CD14-positive monocyte (primary cell): Measurements from ENCODE around the gene LAMB4. TPM values are rescaled to one million over a fixed set of nuclear protein-coding genes. Genes with fewer than 3 reads are reported as not detected.

Source experiments
- DNase-seq, 3 donors: peaks; one replicate each; pipeline ENCODE4 v3.0.0-alpha.2; 2011 to 2022
- H2AFZ ChIP-seq: 2 replicates; pipeline ENCODE4 v1.6.0; 2012; ENCODE audit warnings: mild to moderate bottlenecking, low read depth, low read length, inconsistent platforms; ENCODE audit not compliant: insufficient read depth, poor library complexity, severe bottlenecking
- H3K27ac ChIP-seq, 2 donors: 1 replicate in 1 of 2; 2 replicates in 1 of 2; pipeline ENCODE4 v1.5.1; 2012 to 2013; ENCODE audit warnings: low read length in 2 of 2, control low read depth in 1 of 2, inconsistent platforms in 1 of 2, low read depth in 1 of 2, mild to moderate bottlenecking in 1 of 2
- H3K27me3 ChIP-seq, 2 donors: one replicate each; pipeline versions ENCODE4 v1.6.0 to v1.6.1; 2011 to 2013; ENCODE audit warnings: low read length in 2 of 2; ENCODE audit not compliant: control insufficient read depth in 2 of 2, insufficient read depth in 2 of 2
- H3K36me3 ChIP-seq, 2 donors: replicated peaks in 1 of 2; 1 replicate in 1 of 2; 2 replicates in 1 of 2; pipeline versions ENCODE4 v1.5.1 to v1.6.1; 2012 to 2013; ENCODE audit warnings: low read length in 2 of 2, control low read depth in 1 of 2, inconsistent platforms in 1 of 2, mild to moderate bottlenecking in 1 of 2; ENCODE audit not compliant: insufficient read depth in 2 of 2, control insufficient read depth in 1 of 2
- H3K4me1 ChIP-seq, 2 donors: 1 replicate in 1 of 2; 2 replicates in 1 of 2; pipeline versions ENCODE4 v1.5.1 to v1.6.1; 2012 to 2013; ENCODE audit warnings: low read length in 2 of 2, control low read depth in 1 of 2, inconsistent platforms in 1 of 2, mild to moderate bottlenecking in 1 of 2, moderate library complexity in 1 of 2; ENCODE audit not compliant: insufficient read depth in 2 of 2, control insufficient read depth in 1 of 2
- H3K4me2 ChIP-seq: replicated peaks from 2 replicates; pipeline ENCODE3; 2012; ENCODE audit warnings: low read length, moderate library complexity, mild to moderate bottlenecking; ENCODE audit not compliant: poor library complexity, severe bottlenecking; ENCODE audit errors: extremely low read depth
- H3K4me3 ChIP-seq, 3 experiments: fragments of 200-600 bp in 1 of 3; sonication (generic) in 1 of 3; replicated peaks in 1 of 3; 1 replicate in 2 of 3; 2 replicates in 1 of 3; pipeline ENCODE4 v1.5.1; 2011 to 2013; ENCODE audit warnings: low read length in 3 of 3, mild to moderate bottlenecking in 3 of 3, control low read depth in 2 of 3, low read depth in 2 of 3, inconsistent platforms in 1 of 3, moderate library complexity in 1 of 3
- H3K79me2 ChIP-seq: 2 replicates; pipeline ENCODE4 v1.6.0; 2012; ENCODE audit warnings: mild to moderate bottlenecking, control low read depth, inconsistent platforms, low read length, moderate library complexity; ENCODE audit not compliant: insufficient read depth
- H3K9ac ChIP-seq: 2 replicates; pipeline ENCODE4 v1.6.0; 2017; ENCODE audit warnings: low read length, mild to moderate bottlenecking; ENCODE audit not compliant: insufficient read depth, poor library complexity, severe bottlenecking
- H3K9me3 ChIP-seq, 2 donors: replicated peaks in 1 of 2; 1 replicate in 1 of 2; 2 replicates in 1 of 2; pipeline versions ENCODE4 v1.5.1 to v1.6.1; 2012 to 2013; ENCODE audit warnings: low read length in 2 of 2, control low read depth in 1 of 2; ENCODE audit not compliant: control insufficient read depth in 1 of 2, insufficient read depth in 1 of 2
- H4K20me1 ChIP-seq: 2 replicates; pipeline ENCODE4 v1.6.0; 2012; ENCODE audit warnings: mild to moderate bottlenecking, low read length, control low read depth, moderate library complexity; ENCODE audit not compliant: insufficient read depth
- H3K27ac Mint-ChIP-seq, 7 donors: one replicate each; pipeline ENCODE4 v1.8.0; 2020; ENCODE audit warnings: mild to moderate bottlenecking in 7 of 7, mixed read lengths in 7 of 7, moderate library complexity in 6 of 7, inconsistent platforms in 2 of 7
- H3K27me3 Mint-ChIP-seq, 3 donors: one replicate each; pipeline ENCODE4 v1.8.0; 2021 to 2022; ENCODE audit warnings: low read depth in 3 of 3, mild to moderate bottlenecking in 3 of 3, mixed read lengths in 3 of 3, moderate library complexity in 3 of 3, inconsistent platforms in 1 of 3
- H3K36me3 Mint-ChIP-seq, 2 donors: one replicate each; pipeline ENCODE4 v1.8.0; 2020; ENCODE audit warnings: mixed read lengths in 2 of 2, inconsistent platforms in 1 of 2, mild to moderate bottlenecking in 1 of 2
- H3K4me1 Mint-ChIP-seq: one replicate; pipeline ENCODE4 v1.8.0; 2020; ENCODE audit warnings: mild to moderate bottlenecking, mixed read lengths
- H3K4me3 Mint-ChIP-seq, 2 donors: one replicate each; pipeline ENCODE4 v1.8.0; 2020; ENCODE audit warnings: mild to moderate bottlenecking in 2 of 2, mixed read lengths in 2 of 2, moderate library complexity in 1 of 2
- H3K9me3 Mint-ChIP-seq, 7 donors: one replicate each; pipeline ENCODE4 v1.8.0; 2020 to 2022; ENCODE audit warnings: mixed read lengths in 7 of 7, mild to moderate bottlenecking in 6 of 7, moderate library complexity in 6 of 7, inconsistent platforms in 2 of 7
- WGBS: methylation state at CpG from one replicate; pipeline ENCODE4 v1.1.5; 2013; ENCODE audit warnings: missing lambda C conversion rate; ENCODE audit not compliant: insufficient coverage; 5-methylcytosine and 5-hydroxymethylcytosine counted together
- intact Hi-C, 2 donors: fragments of 100-400 bp; cut with micrococcal nuclease; formaldehyde crosslinking; loops; one replicate each; pipeline versions ENCODE4 v1.15.0 to v1.15.1; 2023
- polyA plus RNA-seq, 3 donors: library from polyadenylated mRNA; depleted of rRNA in 1 of 3; unstranded in 2 of 3; stranded (reverse) in 1 of 3; fragments of 300-500 nt in 2 of 3; fragments of >200 nt in 1 of 3; fragmentation: Illumina TruSeq in 2 of 3; gene quantifications; 1 replicate in 2 of 3; 2 replicates in 1 of 3; pipeline ENCODE4 v1.2.3, GENCODE V29; 2012 to 2021
- TF ChIP-seq, protein P1 (sequence below): fragments of 200-600 bp; IDR thresholded peaks from one replicate; pipeline ENCODE4 v1.8.0; 2022; ENCODE audit warnings: antibody characterized with exemption, mild to moderate bottlenecking

Gene LAMB4
- polyA plus RNA-seq, 3 donors = not detected

DNA sequence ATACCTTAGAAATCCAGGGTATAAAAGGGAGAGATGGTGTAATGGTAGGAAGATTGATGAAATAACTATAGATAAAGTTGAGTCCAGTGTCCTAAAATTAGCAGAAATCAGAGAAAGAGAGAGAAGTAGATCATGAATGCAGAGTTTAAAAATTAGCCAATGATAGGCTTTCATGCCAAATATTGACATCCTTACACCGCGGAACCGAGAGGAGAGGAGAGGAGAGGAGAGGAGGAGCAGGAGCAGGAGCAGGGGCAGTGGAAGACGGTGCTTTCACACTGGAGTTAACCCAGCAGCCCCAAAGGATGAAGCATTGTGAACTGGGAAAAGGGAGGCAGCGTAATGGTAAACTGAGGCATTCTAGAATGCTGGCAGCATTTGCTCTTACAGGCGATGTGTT is 34.2 kb upstream of the LAMB4 start:
- Histone ChIP-seq H2AFZ (no peak overlapping the region), H3K27ac (no peak overlapping the region), H3K4me2 (no peak overlapping the region), H3K36me3 (no peaks in the 10 kb centered on the region), H3K9me3 (no peaks in the 10 kb centered on the region), H3K9ac (no peak overlapping the region), H4K20me1 (no peaks in the 10 kb centered on the region), H3K4me3 (no peak overlapping the region), H3K4me1 (no peaks in the 10 kb centered on the region), H3K27me3 (no peaks in the 10 kb centered on the region), H3K79me2 (no peaks in the 10 kb centered on the region)
- no peak for DNase-seq
- TF ChIP-seq, protein P1, sequence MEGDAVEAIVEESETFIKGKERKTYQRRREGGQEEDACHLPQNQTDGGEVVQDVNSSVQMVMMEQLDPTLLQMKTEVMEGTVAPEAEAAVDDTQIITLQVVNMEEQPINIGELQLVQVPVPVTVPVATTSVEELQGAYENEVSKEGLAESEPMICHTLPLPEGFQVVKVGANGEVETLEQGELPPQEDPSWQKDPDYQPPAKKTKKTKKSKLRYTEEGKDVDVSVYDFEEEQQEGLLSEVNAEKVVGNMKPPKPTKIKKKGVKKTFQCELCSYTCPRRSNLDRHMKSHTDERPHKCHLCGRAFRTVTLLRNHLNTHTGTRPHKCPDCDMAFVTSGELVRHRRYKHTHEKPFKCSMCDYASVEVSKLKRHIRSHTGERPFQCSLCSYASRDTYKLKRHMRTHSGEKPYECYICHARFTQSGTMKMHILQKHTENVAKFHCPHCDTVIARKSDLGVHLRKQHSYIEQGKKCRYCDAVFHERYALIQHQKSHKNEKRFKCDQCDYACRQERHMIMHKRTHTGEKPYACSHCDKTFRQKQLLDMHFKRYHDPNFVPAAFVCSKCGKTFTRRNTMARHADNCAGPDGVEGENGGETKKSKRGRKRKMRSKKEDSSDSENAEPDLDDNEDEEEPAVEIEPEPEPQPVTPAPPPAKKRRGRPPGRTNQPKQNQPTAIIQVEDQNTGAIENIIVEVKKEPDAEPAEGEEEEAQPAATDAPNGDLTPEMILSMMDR = no peak
- peaks cover 0 to 4% (median 2%) of the 10 kb centered on the region in 3 donors for H3K27me3 Mint-ChIP-seq
- peaks cover 0 to 6% (median 2%) of the 10 kb centered on the region in 7 donors for H3K9me3 Mint-ChIP-seq
- no peaks in the 10 kb centered on the region for H3K4me1 Mint-ChIP-seq
- no peak overlapping the region for H3K27ac Mint-ChIP-seq
- intact Hi-C loops = no loop called here
- 68% methylated on average over 4 of the region's 6 CpGs for WGBS
- no peak overlapping the region for H3K4me3 Mint-ChIP-seq
- no peaks in the 10 kb centered on the region for H3K36me3 Mint-ChIP-seq

DNA sequence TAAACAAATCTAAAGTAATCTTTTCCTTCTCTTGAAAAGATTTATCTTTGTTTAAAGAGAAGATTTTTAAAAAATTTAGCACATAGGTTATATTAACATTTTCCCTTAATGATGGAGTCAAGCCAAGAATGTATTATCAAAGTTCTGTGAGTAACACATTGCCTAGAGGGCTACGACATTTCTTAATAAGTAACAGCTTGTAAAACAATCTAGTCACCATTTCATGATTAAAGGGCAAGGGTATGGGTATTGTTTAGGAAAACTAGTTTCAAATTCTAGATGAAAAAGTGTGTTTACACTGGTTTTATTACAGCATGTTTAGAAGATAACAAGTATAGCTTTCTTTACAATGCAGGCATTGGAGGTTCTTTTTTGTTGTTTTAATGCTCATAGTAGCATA is 28.6 kb upstream of the LAMB4 start:
- TF ChIP-seq, protein P1 = no peak
- H3K27ac ChIP-seq = no peak overlapping the region
- H3K9me3 ChIP-seq = no peaks in the 10 kb centered on the region
- H3K79me2 ChIP-seq = no peaks in the 10 kb centered on the region
- peaks cover 13% of the 10 kb centered on the region for H3K4me1 Mint-ChIP-seq
- H3K9me3 Mint-ChIP-seq = peaks cover 0 to 4% (median 2%) of the 10 kb centered on the region in 7 donors
- intact Hi-C loops = no loop called here
- no peak overlapping the region for H2AFZ ChIP-seq
- H3K27me3 Mint-ChIP-seq = peaks cover 1 to 6% (median 4%) of the 10 kb centered on the region in 3 donors
- no peaks in the 10 kb centered on the region for H3K36me3 Mint-ChIP-seq
- no peak overlapping the region for H3K4me3 ChIP-seq
- WGBS = no CpG with 5 or more reads among the region's 1 CpG
- no peak overlapping the region for H3K27ac Mint-ChIP-seq
- no peak overlapping the region for H3K9ac ChIP-seq
- H3K4me1 ChIP-seq = peaks cover 5 to 9% of the 10 kb centered on the region in 2 donors
- H4K20me1 ChIP-seq = no peaks in the 10 kb centered on the region
- H3K36me3 ChIP-seq = no peaks in the 10 kb centered on the region
- no peak overlapping the region for H3K4me3 Mint-ChIP-seq
- no peak for DNase-seq
- peaks cover 5 to 13% of the 10 kb centered on the region in 2 donors for H3K27me3 ChIP-seq
- H3K4me2 ChIP-seq = no peak overlapping the region
